Erythroblast (primary cell): ENCODE data around the gene COA6.
A peak's percentile ranks its signal among the peaks of the same experiment; 100 is the strongest.

Source experiments
- DNase-seq, 2 experiments: peaks; one replicate each; lab custom pipeline; 2025; lab: John Stamatoyannopoulos, UW
- GATA1 ChIP-seq: IDR thresholded peaks from 2 replicates; pipeline ENCODE4 v1.6.1; 2011; ENCODE audit warnings: low read depth, mild to moderate bottlenecking, control low read depth, low read length, moderate library complexity
- POLR2A ChIP-seq: IDR thresholded peaks from 2 replicates; pipeline ENCODE4 v1.6.1; 2011; ENCODE audit warnings: mild to moderate bottlenecking, low read length

The COA6 gene

GRCh38 chr1:234408757-234409156 lies 35.5 kb downstream of the COA6 start:
- no peak for TF ChIP-seq GATA1
- no peak for TF ChIP-seq POLR2A
- no peak for DNase-seq

DNA sequence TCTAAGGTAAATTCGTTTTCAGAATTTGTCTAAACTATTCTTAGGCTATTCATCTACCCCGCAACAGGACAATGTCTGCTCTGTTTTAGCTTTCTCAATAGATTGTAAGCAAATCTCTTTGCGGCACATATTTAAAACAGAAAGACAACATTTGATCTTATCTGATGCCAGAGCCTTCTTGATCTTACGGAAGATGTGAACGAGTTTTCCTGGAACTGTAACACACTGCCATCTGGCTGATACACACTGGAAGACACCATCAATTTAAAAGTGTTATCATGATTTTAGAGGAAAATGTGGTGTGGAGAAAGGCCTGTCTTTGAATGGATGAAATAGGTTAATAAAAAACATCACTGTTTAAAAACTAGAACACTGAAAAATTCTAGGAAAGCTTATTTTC lies 36.1 kb downstream of the COA6 start:
- DNase-seq, result no peak
- TF ChIP-seq POLR2A, result no peak
- TF ChIP-seq GATA1, result no peak

- no peak for DNase-seq
- TF ChIP-seq GATA1, result no peak
Observed at GRCh38 chr1:234412830-234413229, 39.6 kb downstream of the COA6 start.

DNA sequence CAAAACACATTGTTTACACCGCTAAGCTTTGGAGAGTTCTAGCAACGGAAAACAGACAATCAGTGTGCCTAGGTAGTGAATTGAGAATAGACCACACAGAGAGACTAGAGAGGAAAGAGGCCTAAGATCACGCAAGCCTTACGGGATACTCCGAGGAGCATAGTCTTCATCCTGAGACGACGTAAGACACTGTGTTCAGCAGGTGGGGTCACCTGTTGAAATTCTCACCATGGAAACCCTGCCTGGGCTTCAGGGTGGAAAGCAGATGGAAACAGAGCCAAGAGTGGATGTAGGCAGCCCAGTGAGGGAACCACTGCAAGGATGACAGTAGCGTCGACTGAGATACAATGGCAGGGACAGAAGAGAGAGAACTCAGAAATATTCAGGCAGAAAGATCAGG lies 40.2 kb downstream of the COA6 start:
- TF ChIP-seq GATA1, result no peak
- no peak for TF ChIP-seq POLR2A
- DNase-seq, result no peak

- no peak for TF ChIP-seq GATA1
- TF ChIP-seq POLR2A, result no peak
- no peak for DNase-seq
Observed at GRCh38 chr1:234413990-234414389, 40.7 kb downstream of the COA6 start.

DNA sequence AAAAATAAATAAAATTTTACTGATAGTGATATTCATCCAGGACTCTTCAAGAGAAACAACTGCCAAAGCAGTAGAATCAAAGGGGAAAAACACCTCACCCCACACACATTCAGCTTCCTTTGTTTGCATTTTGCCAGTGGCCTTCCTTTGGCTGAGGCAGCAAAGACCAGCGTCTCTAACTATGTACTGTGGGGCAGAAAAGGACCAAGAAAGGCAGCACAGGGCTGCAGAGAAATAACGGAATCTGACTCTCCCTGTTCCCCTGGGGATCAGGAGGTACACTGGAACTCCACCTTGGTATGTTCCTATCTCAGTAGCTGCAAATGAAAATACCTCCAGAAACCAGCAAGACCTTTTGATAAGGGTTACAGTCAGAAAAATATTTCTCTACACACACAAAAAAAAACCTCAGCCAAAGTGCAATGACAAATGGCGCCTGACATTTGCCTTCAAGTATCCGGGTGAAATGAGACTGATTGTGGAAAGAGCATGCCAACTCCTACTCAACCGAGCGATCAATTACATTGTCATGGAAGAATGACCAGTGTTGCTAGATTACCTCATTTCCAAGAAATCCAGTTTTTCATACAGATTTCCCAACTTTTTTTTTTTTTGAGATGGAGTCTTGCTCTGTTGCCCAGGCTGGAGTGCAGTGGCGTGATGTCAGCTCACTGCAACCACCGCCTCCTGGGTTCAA lies 54.8 kb downstream of the COA6 start:
- no peak for DNase-seq
- no peak for TF ChIP-seq GATA1
- no peak for TF ChIP-seq POLR2A

DNA sequence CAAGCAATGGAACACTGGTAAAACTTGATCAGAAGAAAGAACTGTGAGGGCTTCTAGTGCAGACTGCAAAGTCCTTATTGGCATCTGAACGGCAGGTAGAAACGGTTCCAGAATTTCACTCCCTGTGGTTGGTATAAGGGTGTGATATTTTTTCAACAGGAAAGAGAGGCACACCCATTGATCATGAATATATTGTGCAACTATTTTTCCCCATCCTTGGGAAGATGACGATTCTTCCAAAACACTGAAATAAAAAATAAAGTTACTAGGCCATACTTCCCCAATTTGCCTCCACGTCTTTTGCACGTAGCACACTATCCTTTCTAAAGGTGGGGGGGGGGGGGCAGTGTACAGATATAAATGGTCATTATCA lies 56.2 kb downstream of the COA6 start:
- TF ChIP-seq GATA1 (no peak), POLR2A (no peak)
- no peak for DNase-seq

DNA sequence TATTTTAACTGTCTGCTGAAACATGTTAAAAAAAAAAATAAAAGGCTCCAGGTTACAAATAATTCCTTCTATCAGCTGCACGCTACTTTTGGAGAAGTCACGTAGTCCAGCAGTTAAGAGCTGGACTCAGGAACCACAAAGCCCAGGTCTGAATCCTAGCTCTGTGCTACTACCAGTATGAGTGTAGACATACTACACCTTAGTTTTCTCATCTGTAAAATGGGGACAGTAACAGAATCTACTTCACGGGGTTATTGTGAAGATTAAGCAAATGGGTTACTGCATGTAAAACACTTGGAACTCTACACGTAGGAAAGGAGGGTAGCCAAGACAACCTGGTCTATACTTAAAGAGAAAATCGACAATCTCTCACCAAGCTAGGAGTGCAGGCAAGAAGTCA lies 57.4 kb downstream of the COA6 start:
- no peak for DNase-seq
- TF ChIP-seq GATA1 (no peak), POLR2A (no peak)

- no peak for DNase-seq
- TF ChIP-seq GATA1, result no peak
Observed at GRCh38 chr1:234431255-234431654, 58.0 kb downstream of the COA6 start.

GRCh38 chr1:234433563-234434285 lies 60.5 kb downstream of the COA6 start:
- peak in 1 of 2 experiments; percentile 5 for DNase-seq
- TF ChIP-seq GATA1 (no peak), POLR2A (no peak)
